HepG2 (cell line): ENCODE measurements around the gene NPC1. TPM values are rescaled to one million over a fixed set of nuclear protein-coding genes. Genes with fewer than 3 reads are reported as not detected.

Source experiments
- EP300 ChIP-seq, 3 experiments: sonication (generic) in 1 of 3; formaldehyde crosslinking in 1 of 3; IDR thresholded peaks; 2 replicates each; pipeline versions ENCODE4 v1.5.1 to v1.6.1; 2011 to 2020; ENCODE audit warnings: low read depth in 2 of 3, low read length in 2 of 3, borderline replicate concordance in 1 of 3, improper control_type of control experiment in 1 of 3, mild to moderate bottlenecking in 1 of 3, missing genetic modification reagents in 1 of 3, moderate library complexity in 1 of 3
- FOXO4 ChIP-seq: sonication (generic); formaldehyde crosslinking; conservative IDR thresholded peaks from 2 replicates; pipeline ENCODE4 v1.8.1; 2023; ENCODE audit warnings: missing genetic modification reagents
- GATAD1 ChIP-seq: IDR thresholded peaks from 2 replicates; pipeline ENCODE4 v1.6.1; 2016; ENCODE audit warnings: missing genetic modification reagents, missing compliant biosample characterization
- GPBP1L1 ChIP-seq: sonication (generic); formaldehyde crosslinking; IDR thresholded peaks from 2 replicates; pipeline ENCODE4 v1.5.0; 2020; ENCODE audit warnings: mild to moderate bottlenecking, missing genetic modification reagents
- IKZF4 ChIP-seq: sonication (generic); formaldehyde crosslinking; IDR thresholded peaks from 2 replicates; pipeline ENCODE4 v1.5.1; 2020; ENCODE audit warnings: borderline replicate concordance, mild to moderate bottlenecking, low read depth, missing genetic modification reagents; ENCODE audit errors: not compliant biosample characterization
- PCBP1 ChIP-seq: fragments of 200-400 bp; formaldehyde crosslinking; IDR thresholded peaks from 2 replicates; pipeline ENCODE4 v1.6.1; 2017; ENCODE audit warnings: mild to moderate bottlenecking, low read depth, low read length, borderline replicate concordance
- PRMT3 ChIP-seq: sonication (generic); formaldehyde crosslinking; IDR thresholded peaks from 2 replicates; pipeline ENCODE4 v1.8.1; 2022; ENCODE audit warnings: low read depth, mild to moderate bottlenecking, moderate library complexity, missing genetic modification reagents, borderline replicate concordance
- RBM39 ChIP-seq: fragments of 200-400 bp; formaldehyde crosslinking; IDR thresholded peaks from one replicate; pipeline ENCODE4 v1.6.1; 2018; ENCODE audit warnings: antibody characterized with exemption, mild to moderate bottlenecking, low read depth, low read length; ENCODE audit not compliant: poor library complexity, severe bottlenecking
- SNAPC2 ChIP-seq: sonication (generic); formaldehyde crosslinking; IDR thresholded peaks from 2 replicates; pipeline ENCODE4 v1.8.1; 2022; ENCODE audit warnings: mild to moderate bottlenecking, missing genetic modification reagents
- SOX6 ChIP-seq, 2 experiments: fragments of 450-650 bp in 1 of 2; sonication (generic) in 1 of 2; formaldehyde crosslinking in 1 of 2; IDR thresholded peaks; 2 replicates each; pipeline versions ENCODE4 v1.4.0 to v1.6.1; 2017 to 2020; ENCODE audit warnings: antibody characterized with exemption in 1 of 2, mild to moderate bottlenecking in 1 of 2, missing genetic modification reagents in 1 of 2
- ZBTB14 ChIP-seq: sonication (generic); formaldehyde crosslinking; IDR thresholded peaks from 2 replicates; pipeline ENCODE4 v1.4.0; 2020; ENCODE audit warnings: missing genetic modification reagents
- ZFP91 ChIP-seq: sonication (generic); formaldehyde crosslinking; IDR thresholded peaks from 2 replicates; pipeline ENCODE4 v1.9.0; 2022; ENCODE audit warnings: missing genetic modification reagents, mild to moderate bottlenecking, borderline replicate concordance
- ZGPAT ChIP-seq: IDR thresholded peaks from 2 replicates; pipeline ENCODE4 v1.6.1; 2016; ENCODE audit warnings: mild to moderate bottlenecking
- ZNF546 ChIP-seq: sonication (generic); formaldehyde crosslinking; conservative IDR thresholded peaks from 2 replicates; pipeline ENCODE4 v1.8.1; 2023; ENCODE audit warnings: mild to moderate bottlenecking, missing genetic modification reagents
- ZNF552 ChIP-seq: sonication (generic); formaldehyde crosslinking; IDR thresholded peaks from 2 replicates; pipeline ENCODE4 v1.9.0; 2022; ENCODE audit warnings: missing genetic modification reagents, mild to moderate bottlenecking, borderline replicate concordance
- ZNF558 ChIP-seq: sonication (generic); formaldehyde crosslinking; IDR thresholded peaks from 2 replicates; pipeline ENCODE4 v1.9.0; 2022; ENCODE audit warnings: mild to moderate bottlenecking, missing genetic modification reagents, borderline replicate concordance
- ZNF788 ChIP-seq: sonication (generic); formaldehyde crosslinking; IDR thresholded peaks from 2 replicates; pipeline ENCODE4 v1.5.0; 2020; ENCODE audit warnings: mild to moderate bottlenecking, missing genetic modification reagents, borderline replicate concordance
- ZSCAN31 ChIP-seq: sonication (generic); formaldehyde crosslinking; IDR thresholded peaks from 2 replicates; pipeline ENCODE4 v1.5.0; 2020; ENCODE audit warnings: low read depth, mild to moderate bottlenecking, missing genetic modification reagents
- polyA plus RNA-seq, 8 experiments: library from polyadenylated mRNA; depleted of rRNA in 3 of 8; stranded (reverse) in 7 of 8; unstranded in 1 of 8; fragments of >200 nt; fragmentation: Illumina TruSeq in 4 of 8; extraction: Trizol in 4 of 8; gene quantifications; 2 replicates each; pipeline versions ENCODE4 v1.2.1 to v1.2.3, GENCODE V29; 2011 to 2016; ENCODE audit warnings: low read depth in 4 of 8, missing spikeins in 1 of 8, mixed read lengths in 1 of 8; ENCODE audit not compliant: insufficient read depth in 1 of 8
- total RNA-seq, 5 experiments: library from RNA; depleted of rRNA; stranded (reverse); fragments of >200 nt; fragmentation: Illumina TruSeq; extraction: Trizol; gene quantifications; 2 replicates each; pipeline ENCODE4 v1.2.3, GENCODE V29; 2016; ENCODE audit warnings: low read depth in 1 of 5

Gene NPC1
- total and polyA plus RNA-seq, 2 of the 13 experiments (the other 11 are each of a cell fraction or from before 2014, with no cell fraction given) = 46.5 to 114 TPM

DNA sequence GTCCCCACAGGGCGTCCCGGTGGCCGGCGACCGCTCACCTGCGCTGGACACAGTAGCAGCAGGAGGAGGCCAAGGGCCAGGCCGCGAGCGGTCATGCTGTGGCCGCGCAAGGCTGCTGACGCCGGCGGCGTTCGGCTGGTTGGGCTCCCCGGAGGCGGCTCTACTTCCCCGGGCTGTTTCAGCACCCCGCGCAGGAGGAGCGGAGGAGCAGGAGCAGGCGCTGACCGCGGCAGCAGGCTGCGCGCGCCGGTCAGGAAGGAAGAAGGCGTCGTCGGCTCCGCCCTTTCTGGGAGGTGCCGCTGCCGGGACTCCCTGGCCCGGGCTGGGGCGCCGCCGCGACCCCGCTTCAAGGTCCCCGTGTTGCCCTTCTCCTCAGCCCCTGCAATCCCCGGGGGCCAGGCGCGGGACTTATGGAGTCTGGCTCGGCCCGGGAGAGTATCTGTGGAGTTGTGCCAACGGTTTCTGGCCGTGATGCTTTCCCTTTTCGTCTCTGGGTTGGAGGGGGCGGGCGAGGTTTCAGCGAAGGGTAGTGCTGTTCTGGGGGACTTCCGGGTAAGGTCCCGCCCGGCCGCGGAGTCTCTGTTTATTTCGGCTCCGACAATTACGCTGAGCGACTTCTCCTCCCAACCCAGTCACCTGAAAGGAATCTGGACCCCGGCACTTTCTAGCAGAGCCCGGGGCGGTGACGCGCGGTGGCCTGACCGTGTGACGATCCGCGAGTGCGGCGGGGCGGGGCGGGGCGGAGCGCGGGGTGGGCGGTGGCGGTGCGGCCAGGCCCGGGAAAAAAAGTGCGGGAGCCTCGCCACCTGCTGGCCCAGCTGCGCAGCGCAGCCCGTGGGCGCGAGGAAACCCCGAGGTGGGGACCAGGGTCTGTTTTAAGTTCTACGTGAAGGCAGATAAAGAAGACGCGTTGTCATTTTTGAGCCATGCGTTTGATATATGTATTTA lies at the start of gene NPC1 (continued):
- TF ChIP-seq SNAPC2 (CRISPR knock-in tag) = peak; percentile 27; the same call in 1 of the 2 replicates
- TF ChIP-seq SOX6 (IDR thresholded peaks at IDR 0.05) = no peak
- peak; percentile 54 for TF ChIP-seq SOX6 (CRISPR knock-in tag; IDR thresholded peaks at IDR 0.05)
- TF ChIP-seq PRMT3 (CRISPR knock-in tag) = no peak
- TF ChIP-seq ZNF552 = 0 out of 2 replicates have a peak, but pooled peaks have one; percentile 15
- TF ChIP-seq ZNF788 = peak; percentile 22; the same call in 1 of the 2 replicates
- peak; percentile 80; the same call in 1 of the 2 replicates for TF ChIP-seq ZNF558 (CRISPR knock-in tag)
- 0 out of 2 replicates have a peak, but pooled peaks have one; percentile 76 for TF ChIP-seq ZNF546 (CRISPR knock-in tag)
- peak; percentile 91 for TF ChIP-seq ZSCAN31 (CRISPR knock-in tag)
- 0 out of 2 replicates have a peak, but pooled peaks have one; percentile 82 for TF ChIP-seq PCBP1
- TF ChIP-seq ZGPAT (CRISPR knock-in tag) = peak; percentile 80; the same call in 1 of the 2 replicates
- TF ChIP-seq EP300 (IDR thresholded peaks at IDR 0.05; ENCODE audit: low read depth in 2 of 2, low read length in 2 of 2) = no peak
- TF ChIP-seq EP300 (CRISPR knock-in tag; IDR thresholded peaks at IDR 0.05; ENCODE audit: borderline replicate concordance) = peak; percentile 51; the same call in 1 of the 2 replicates
- TF ChIP-seq GPBP1L1 (CRISPR knock-in tag) = no peak
- peak; percentile 60; the same call in 1 of the 2 replicates for TF ChIP-seq GATAD1 (CRISPR knock-in tag)
- TF ChIP-seq RBM39 = peak; percentile 93
- peak; percentile 81 for TF ChIP-seq IKZF4 (CRISPR knock-in tag)
- TF ChIP-seq ZBTB14 = peak; percentile 3; the same call in 1 of the 2 replicates
- 0 out of 2 replicates have a peak, but pooled peaks have one; percentile 17 for TF ChIP-seq FOXO4 (CRISPR knock-in tag)
- TF ChIP-seq ZFP91 (CRISPR knock-in tag) = peak; percentile 82; the same call in 1 of the 2 replicates
